Fibroblast of lung (primary cell): ENCODE measurements around the gene ORC4. TPM values are rescaled to one million over a fixed set of nuclear protein-coding genes. Genes with fewer than 3 reads are reported as not detected.

Source experiments
- DNase-seq, 2 donors: peaks; one replicate each; pipeline versions ENCODE4 v3.0.0 to v3.0.0-alpha.2; 2010; ENCODE audit warnings: low read depth in 2 of 2
- H2AFZ ChIP-seq: 2 replicates; pipeline ENCODE4 v1.5.1; 2012; ENCODE audit warnings: low read length, control low read depth, inconsistent platforms
- H3K27ac ChIP-seq: 2 replicates; pipeline ENCODE4 v1.5.1; 2011; ENCODE audit warnings: low read length, control low read depth; ENCODE audit not compliant: insufficient read depth
- H3K27me3 ChIP-seq: 2 replicates; pipeline ENCODE4 v1.5.1; 2011; ENCODE audit warnings: mild to moderate bottlenecking, low read length; ENCODE audit not compliant: control insufficient read depth, insufficient read depth
- H3K36me3 ChIP-seq: 2 replicates; pipeline ENCODE4 v1.5.1; 2011; ENCODE audit warnings: low read length; ENCODE audit not compliant: control insufficient read depth, insufficient read depth
- H3K4me1 ChIP-seq: 2 replicates; pipeline ENCODE4 v1.5.1; 2011; ENCODE audit warnings: low read length; ENCODE audit not compliant: control insufficient read depth, insufficient read depth; ENCODE audit errors: extremely low read depth
- H3K4me2 ChIP-seq: 2 replicates; pipeline ENCODE4 v1.5.1; 2011; ENCODE audit warnings: low read length, control low read depth; ENCODE audit not compliant: insufficient read depth; ENCODE audit errors: extremely low read depth
- H3K4me3 ChIP-seq, 4 experiments: fragments of 200-600 bp in 1 of 4; sonication (generic) in 1 of 4; replicated peaks in 1 of 4; 2 replicates each; pipeline ENCODE4 v1.5.1; 2011 to 2016; ENCODE audit warnings: low read length in 4 of 4, low read depth in 3 of 4, mild to moderate bottlenecking in 3 of 4, control low read depth in 2 of 4, inconsistent platforms in 1 of 4, mixed read lengths in 1 of 4; ENCODE audit not compliant: insufficient read depth in 1 of 4; ENCODE audit errors: control extremely low read depth in 1 of 4
- H3K79me2 ChIP-seq: 2 replicates; pipeline ENCODE4 v1.5.1; 2012; ENCODE audit warnings: mild to moderate bottlenecking, low read length, inconsistent platforms; ENCODE audit not compliant: control insufficient read depth, insufficient read depth
- H3K9ac ChIP-seq: 2 replicates; pipeline ENCODE4 v1.5.1; 2011; ENCODE audit warnings: mild to moderate bottlenecking, low read length, control low read depth; ENCODE audit not compliant: insufficient read depth
- H3K9me3 ChIP-seq: 2 replicates; pipeline ENCODE4 v1.5.1; 2012; ENCODE audit warnings: low read depth, low read length; ENCODE audit not compliant: control insufficient read depth, insufficient read depth
- H4K20me1 ChIP-seq: 2 replicates; pipeline ENCODE4 v1.5.1; 2011; ENCODE audit warnings: low read length; ENCODE audit not compliant: control insufficient read depth, insufficient read depth; ENCODE audit errors: extremely low read depth
- EZH2 ChIP-seq: IDR thresholded peaks from 2 replicates; pipeline ENCODE4 v1.5.1; 2012; ENCODE audit warnings: low read length, control low read depth, mild to moderate bottlenecking; ENCODE audit errors: missing control alignments
- polyA plus RNA-seq, 2 donors: library from polyadenylated mRNA; depleted of rRNA in 1 of 2; stranded (reverse) in 1 of 2; unstranded in 1 of 2; fragments of >200 nt; gene quantifications; 2 replicates each; pipeline ENCODE4 v1.2.1, GENCODE V29; 2011 to 2012; ENCODE audit warnings: missing spikeins in 1 of 2
- total RNA-seq: library from RNA; depleted of rRNA; stranded (reverse); fragments of >200 nt; gene quantifications from 2 replicates; pipeline ENCODE4 v1.2.1, GENCODE V29; 2014
- TF ChIP-seq, protein P1 (sequence below), 2 donors: IDR thresholded peaks in 1 of 2; conservative IDR thresholded peaks in 1 of 2; 1 replicate in 1 of 2; 2 replicates in 1 of 2; pipeline ENCODE4 v1.5.1; 2011 to 2012; ENCODE audit warnings: low read length in 2 of 2, control low read depth in 1 of 2, inconsistent platforms in 1 of 2, low read depth in 1 of 2, mild to moderate bottlenecking in 1 of 2

ORC4 gene
- total and polyA plus RNA-seq, 2 donors (not counting 1 experiment from before 2014, with no cell fraction given): 24.3 to 49.0 TPM

DNA sequence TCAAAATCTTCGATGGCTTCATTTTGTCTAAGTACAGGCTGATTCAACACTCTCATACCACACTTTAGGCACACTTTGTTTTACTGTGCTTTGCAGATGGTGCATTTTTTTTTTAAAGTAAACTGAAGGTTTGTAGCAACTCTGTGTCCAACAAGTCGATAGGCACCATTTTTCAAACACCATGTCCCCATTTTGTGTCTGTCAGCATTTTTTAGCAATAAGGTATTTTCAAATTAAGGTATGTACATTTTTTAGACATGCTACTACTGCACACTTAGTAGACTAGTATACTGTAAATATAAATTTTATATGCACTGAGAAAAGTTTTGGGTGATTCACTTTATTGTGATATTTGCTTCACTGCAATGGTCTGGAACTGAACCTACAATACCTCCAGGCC, 44.4 kb downstream of the ORC4 start:
- Histone ChIP-seq H4K20me1 (no peaks in the 10 kb centered on the region), H3K79me2 (no peaks in the 10 kb centered on the region), H3K4me3 (no peak overlapping the region), H3K36me3 (no peaks in the 10 kb centered on the region), H3K4me1 (no peaks in the 10 kb centered on the region), H3K27ac (no peak overlapping the region), H3K27me3 (no peaks in the 10 kb centered on the region), H3K9ac (no peak overlapping the region), H2AFZ (no peak overlapping the region), H3K4me2 (no peak overlapping the region), H3K9me3 (no peaks in the 10 kb centered on the region)
- DNase-seq: no peak
- TF ChIP-seq, protein P1, sequence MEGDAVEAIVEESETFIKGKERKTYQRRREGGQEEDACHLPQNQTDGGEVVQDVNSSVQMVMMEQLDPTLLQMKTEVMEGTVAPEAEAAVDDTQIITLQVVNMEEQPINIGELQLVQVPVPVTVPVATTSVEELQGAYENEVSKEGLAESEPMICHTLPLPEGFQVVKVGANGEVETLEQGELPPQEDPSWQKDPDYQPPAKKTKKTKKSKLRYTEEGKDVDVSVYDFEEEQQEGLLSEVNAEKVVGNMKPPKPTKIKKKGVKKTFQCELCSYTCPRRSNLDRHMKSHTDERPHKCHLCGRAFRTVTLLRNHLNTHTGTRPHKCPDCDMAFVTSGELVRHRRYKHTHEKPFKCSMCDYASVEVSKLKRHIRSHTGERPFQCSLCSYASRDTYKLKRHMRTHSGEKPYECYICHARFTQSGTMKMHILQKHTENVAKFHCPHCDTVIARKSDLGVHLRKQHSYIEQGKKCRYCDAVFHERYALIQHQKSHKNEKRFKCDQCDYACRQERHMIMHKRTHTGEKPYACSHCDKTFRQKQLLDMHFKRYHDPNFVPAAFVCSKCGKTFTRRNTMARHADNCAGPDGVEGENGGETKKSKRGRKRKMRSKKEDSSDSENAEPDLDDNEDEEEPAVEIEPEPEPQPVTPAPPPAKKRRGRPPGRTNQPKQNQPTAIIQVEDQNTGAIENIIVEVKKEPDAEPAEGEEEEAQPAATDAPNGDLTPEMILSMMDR (conservative IDR thresholded peaks at IDR 0.05 in 1 of 2, IDR thresholded peaks at IDR 0.05 in 1 of 2; ENCODE audit: low read depth in 1 of 2, low read length in 2 of 2): no peak
- TF ChIP-seq EZH2: no peak

DNA sequence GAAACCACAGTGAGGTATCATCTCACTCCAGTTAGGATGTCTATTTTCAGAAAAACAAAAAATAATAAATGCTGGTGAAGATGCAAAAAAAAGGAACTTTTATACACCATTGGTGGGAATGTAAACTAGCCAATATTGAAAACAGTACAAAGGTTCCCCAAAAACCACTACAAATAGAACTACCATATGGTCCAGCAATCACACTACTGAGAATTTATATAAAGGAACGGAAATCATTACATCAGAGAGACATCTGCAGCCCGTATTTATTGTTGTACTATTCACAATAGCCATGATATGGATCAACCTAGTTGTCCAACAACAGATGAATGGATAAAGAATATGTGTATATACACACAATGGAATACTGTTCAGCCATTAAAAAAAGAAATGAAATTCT, 52.0 kb downstream of the ORC4 start:
- TF ChIP-seq EZH2: no peak
- H3K27me3 ChIP-seq: no peaks in the 10 kb centered on the region
- no peaks in the 10 kb centered on the region for H4K20me1 ChIP-seq
- H3K79me2 ChIP-seq: no peaks in the 10 kb centered on the region
- H3K9me3 ChIP-seq: no peaks in the 10 kb centered on the region
- no peak overlapping the region for H3K27ac ChIP-seq
- H3K4me3 ChIP-seq: no peak overlapping the region
- no peaks in the 10 kb centered on the region for H3K36me3 ChIP-seq
- no peaks in the 10 kb centered on the region for H3K4me1 ChIP-seq
- H3K9ac ChIP-seq: no peak overlapping the region
- no peak overlapping the region for H3K4me2 ChIP-seq
- DNase-seq: no peak
- H2AFZ ChIP-seq: no peak overlapping the region

DNA sequence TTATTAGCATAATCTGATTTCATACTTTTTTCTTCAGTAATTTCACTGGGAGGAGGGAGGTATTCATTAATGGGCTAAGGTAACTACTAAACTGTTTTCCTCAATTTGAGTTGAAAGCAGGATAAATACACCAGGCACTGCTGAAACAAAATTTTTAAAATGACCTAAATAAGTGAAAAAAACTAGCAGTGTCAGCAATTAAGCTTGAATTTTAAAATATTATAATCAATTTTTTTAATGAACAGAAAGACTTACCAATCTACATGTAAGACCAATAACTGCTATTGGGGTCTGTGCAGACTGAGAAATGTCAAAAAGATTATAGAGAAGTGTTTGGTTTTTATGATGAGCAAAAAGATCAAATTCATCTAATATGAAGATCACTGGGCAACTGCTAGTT, 68.4 kb downstream of the ORC4 start:
- TF ChIP-seq EZH2: no peak
- TF ChIP-seq, protein P1 (conservative IDR thresholded peaks at IDR 0.05 in 1 of 2, IDR thresholded peaks at IDR 0.05 in 1 of 2; ENCODE audit: low read depth in 1 of 2, low read length in 2 of 2): no peak
- Histone ChIP-seq H3K4me3 (no peak overlapping the region), H3K4me1 (no peaks in the 10 kb centered on the region), H3K4me2 (no peak overlapping the region), H2AFZ (no peak overlapping the region), H3K27me3 (no peaks in the 10 kb centered on the region), H3K27ac (no peak overlapping the region), H3K79me2 (no peaks in the 10 kb centered on the region), H3K9me3 (no peaks in the 10 kb centered on the region), H4K20me1 (no peaks in the 10 kb centered on the region), H3K36me3 (no peaks in the 10 kb centered on the region), H3K9ac (no peak overlapping the region)
- DNase-seq: no peak
